HL-60 (cell line): Measurements from ENCODE around the gene IFT20.

Experiments used
- DNase-seq, 2 experiments: peaks; one replicate each; pipeline ENCODE4 v3.0.0-alpha.2; 2010 to 2020; ENCODE audit warnings: low read depth in 1 of 2, low spot score in 1 of 2
- H3K27ac ChIP-seq: fragments of 250-450 bp; sonication (Bioruptor Pico); replicated peaks from 2 replicates; pipeline ENCODE4 v1.5.1; 2020; ENCODE audit warnings: mild to moderate bottlenecking, moderate library complexity
- H3K27me3 ChIP-seq: fragments of 250-450 bp; sonication (Bioruptor Pico); 2 replicates; pipeline ENCODE4 v1.5.1; 2021; ENCODE audit warnings: mild to moderate bottlenecking, moderate library complexity; ENCODE audit not compliant: insufficient read depth, poor library complexity, severe bottlenecking
- H3K4me3 ChIP-seq: replicated peaks from 2 replicates; pipeline ENCODE4 v1.5.1; 2011; ENCODE audit warnings: mild to moderate bottlenecking, control low read depth, low read length; ENCODE audit not compliant: insufficient read depth
- CTCF ChIP-seq: IDR thresholded peaks from one replicate; pipeline ENCODE4 v1.5.1; 2011; ENCODE audit warnings: low read length, control low read depth, inconsistent platforms; ENCODE audit not compliant: insufficient read depth
- GABPA ChIP-seq: IDR thresholded peaks from 2 replicates; pipeline ENCODE4 v1.6.1; 2012; ENCODE audit warnings: low read depth
- POLR2AphosphoS5 ChIP-seq: IDR thresholded peaks from 2 replicates; pipeline ENCODE4 v1.6.1; 2012; ENCODE audit warnings: low read depth
- REST ChIP-seq: IDR thresholded peaks from 2 replicates; pipeline ENCODE4 v1.6.1; 2012; ENCODE audit warnings: low read depth; ENCODE audit not compliant: insufficient replicate concordance
- SPI1 ChIP-seq: IDR thresholded peaks from 2 replicates; pipeline ENCODE4 v1.6.1; 2012; ENCODE audit warnings: low read depth, mild to moderate bottlenecking, borderline replicate concordance

The IFT20 gene

GRCh38 chr17:28318759-28319597 lies 16.3 kb downstream of the IFT20 start, which contains the start of gene TMEM97:
TSS of gene TMEM97 (plus strand) at chr17:28319200. CDS start at chr17:28319240, 40 bp downstream.
- TF ChIP-seq POLR2AphosphoS5: peak; percentile 95
- TF ChIP-seq GABPA: no peak
- peak; percentile 57 for TF ChIP-seq REST
- no peak for TF ChIP-seq CTCF
- no peak; the same call in 1 of the 2 replicates for TF ChIP-seq SPI1
- peak; percentile 97 to 98 for DNase-seq
- Histone ChIP-seq H3K27ac (peak within 1 kb of the TSS; percentile 83), H3K4me3 (peak within 1 kb of the TSS; percentile 89), H3K27me3 (no peaks in the 10 kb centered on the region)

GRCh38 chr17:28317966-28318758 lies 17.1 kb downstream of the IFT20 start:
- peak in 1 of 2 experiments; percentile 7 for DNase-seq
- Histone ChIP-seq H3K4me3 (peak overlapping the region; percentile 89), H3K27me3 (no peaks in the 10 kb centered on the region), H3K27ac (peak overlapping the region; percentile 83)
- no peak; the same call in 1 of the 2 replicates for TF ChIP-seq POLR2AphosphoS5
- no peak for TF ChIP-seq GABPA
- no peak for TF ChIP-seq REST
- no peak for TF ChIP-seq SPI1
- TF ChIP-seq CTCF: no peak

GRCh38 chr17:28317099-28317965 lies 17.9 kb downstream of the IFT20 start:
- H3K4me3 ChIP-seq: peak overlapping the region; percentile 89

More at GRCh38 chr17:28317099-28317965, 17.9 kb downstream of the IFT20 start:
- TF ChIP-seq REST: no peak
- no peak for TF ChIP-seq CTCF
- TF ChIP-seq SPI1: no peak
- TF ChIP-seq POLR2AphosphoS5: no peak
- TF ChIP-seq GABPA: no peak
- Histone ChIP-seq H3K27me3 (no peaks in the 10 kb centered on the region), H3K27ac (no peak overlapping the region)
- DNase-seq: no peak
